Neutrophil (primary cell): ENCODE results near the gene POLA1.
"Not testable (repeated sequence)": the region's sequence is repeated elsewhere in the genome, so short reads cannot be mapped to it uniquely, and the experiment has no call there.

Experiments used
- H3K27ac ChIP-seq: fragments of 200-600 bp; sonication (generic); 2 replicates; pipeline ENCODE4 v1.5.1; 2016; ENCODE audit warnings: mild to moderate bottlenecking, moderate library complexity
- H3K27me3 ChIP-seq: fragments of 200-600 bp; sonication (generic); 2 replicates; pipeline ENCODE4 v1.6.0; 2016; ENCODE audit warnings: mild to moderate bottlenecking
- H3K36me3 ChIP-seq: fragments of 200-600 bp; sonication (generic); 2 replicates; pipeline ENCODE4 v1.5.1; 2017
- H3K4me1 ChIP-seq, 2 experiments: fragments of 200-600 bp in 1 of 2; sonication (generic) in 1 of 2; 1 replicate in 1 of 2; 2 replicates in 1 of 2; pipeline versions ENCODE4 v1.5.1 to v1.6.1; 2013 to 2016; ENCODE audit warnings: low read depth in 1 of 2, low read length in 1 of 2, mild to moderate bottlenecking in 1 of 2, moderate library complexity in 1 of 2; ENCODE audit not compliant: control insufficient read depth in 1 of 2, insufficient read depth in 1 of 2
- H3K4me3 ChIP-seq, 2 experiments: fragments of 200-600 bp in 1 of 2; sonication (generic) in 1 of 2; 1 replicate in 1 of 2; 2 replicates in 1 of 2; pipeline ENCODE4 v1.5.1; 2013 to 2016; ENCODE audit warnings: low read depth in 1 of 2, low read length in 1 of 2, mild to moderate bottlenecking in 1 of 2, moderate library complexity in 1 of 2
- H3K9me3 ChIP-seq: fragments of 200-600 bp; sonication (generic); 2 replicates; pipeline ENCODE4 v1.5.1; 2016
- CTCF ChIP-seq: fragments of 200-600 bp; sonication (generic); IDR thresholded peaks from 2 replicates; pipeline ENCODE4 v1.5.1; 2016; ENCODE audit warnings: antibody characterized with exemption

Gene POLA1

DNA sequence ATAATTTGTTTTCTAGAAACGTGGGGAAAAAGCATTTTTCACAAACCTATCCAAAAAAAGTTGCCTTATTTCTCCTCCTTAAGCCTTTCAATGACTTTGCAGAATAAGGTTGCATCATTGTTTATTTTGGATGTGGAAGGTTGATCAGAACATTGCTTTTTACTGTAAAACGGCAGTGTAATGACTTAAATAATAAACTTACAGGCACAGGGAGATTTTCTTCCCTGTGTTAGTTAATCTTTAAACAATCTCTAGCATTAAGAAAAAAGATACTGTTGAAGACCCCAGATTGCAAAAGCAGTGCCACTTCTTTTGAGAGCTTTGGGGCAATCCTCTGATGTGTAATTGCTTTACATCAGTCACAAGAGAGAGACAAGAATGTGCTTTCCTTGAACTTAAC lies 168.6 kb downstream of the POLA1 start:
- no peaks in the 10 kb centered on the region for H3K27me3 ChIP-seq
- H3K9me3 ChIP-seq = no peaks in the 10 kb centered on the region
- no peaks in the 10 kb centered on the region for H3K36me3 ChIP-seq
- H3K4me3 ChIP-seq = no peak overlapping the region
- no peak overlapping the region for H3K27ac ChIP-seq
- H3K4me1 ChIP-seq = no peaks in the 10 kb centered on the region
- no peak for TF ChIP-seq CTCF

- not testable (repeated sequence) for H3K4me3 ChIP-seq, H3K27me3 ChIP-seq, H3K27ac ChIP-seq, H3K9me3 ChIP-seq, H3K4me1 ChIP-seq, H3K36me3 ChIP-seq
Measured at GRCh38 chrX:24863779-24864178, 170.1 kb downstream of the POLA1 start.

DNA sequence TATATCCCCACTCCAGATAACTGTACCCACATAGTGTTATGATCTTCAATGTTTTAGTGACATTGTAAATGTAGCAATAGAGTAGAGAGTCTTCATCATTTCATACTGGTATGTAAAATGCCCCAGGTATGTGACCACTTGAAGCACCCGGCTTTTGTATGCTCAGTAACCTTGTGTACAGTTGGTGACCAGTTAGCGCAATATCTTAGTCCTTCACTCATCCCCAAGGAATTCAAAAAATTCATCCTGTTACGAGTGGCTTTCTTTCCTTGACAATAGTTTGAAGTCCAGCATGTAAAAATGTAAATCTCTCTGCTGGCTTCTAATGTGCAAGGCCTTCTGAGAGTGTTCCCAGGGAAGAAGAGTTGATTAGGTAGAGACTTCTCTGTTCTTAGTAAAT lies 176.4 kb downstream of the POLA1 start:
- no peaks in the 10 kb centered on the region for H3K9me3 ChIP-seq
- H3K36me3 ChIP-seq = no peaks in the 10 kb centered on the region
- no peak overlapping the region for H3K27ac ChIP-seq
- no peak for TF ChIP-seq CTCF
- H3K27me3 ChIP-seq = no peaks in the 10 kb centered on the region
- no peaks in the 10 kb centered on the region for H3K4me1 ChIP-seq
- no peak overlapping the region for H3K4me3 ChIP-seq

DNA sequence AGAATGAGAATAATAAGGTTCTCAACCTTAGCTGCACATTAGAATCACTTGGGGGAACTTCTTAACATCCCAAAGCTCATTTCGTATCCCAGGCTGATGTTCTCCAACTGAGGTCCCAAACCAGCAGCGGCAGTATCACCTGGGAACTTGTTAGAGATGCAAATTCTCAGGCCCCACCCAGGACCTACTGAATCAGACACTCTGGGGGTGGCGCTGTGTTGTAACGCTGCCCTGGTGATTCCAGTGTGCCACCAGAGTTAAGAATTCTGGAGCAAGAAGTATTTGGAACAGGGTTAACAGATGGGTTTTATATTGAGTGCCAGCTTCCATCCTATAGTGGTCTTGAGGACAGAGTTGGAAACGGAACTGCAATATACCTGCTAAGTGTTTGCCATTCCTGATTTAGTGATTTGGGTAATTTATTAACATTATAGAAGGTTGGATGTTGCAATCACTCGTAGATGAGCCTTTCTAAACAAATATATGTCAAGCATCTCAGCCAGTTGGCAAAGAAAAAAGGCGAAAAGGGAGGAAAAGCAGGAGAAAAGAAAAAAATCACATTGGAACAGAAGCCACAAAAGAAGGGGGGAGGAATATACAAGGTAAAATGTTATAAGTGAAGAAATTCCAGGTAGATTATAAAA lies 181.0 kb downstream of the POLA1 start:
- H3K36me3 ChIP-seq = no peaks in the 10 kb centered on the region
- H3K27ac ChIP-seq = no peak overlapping the region
- H3K27me3 ChIP-seq = no peaks in the 10 kb centered on the region
- TF ChIP-seq CTCF = no peak
- no peaks in the 10 kb centered on the region for H3K4me1 ChIP-seq
- H3K9me3 ChIP-seq = no peaks in the 10 kb centered on the region
- H3K4me3 ChIP-seq = no peak overlapping the region

DNA sequence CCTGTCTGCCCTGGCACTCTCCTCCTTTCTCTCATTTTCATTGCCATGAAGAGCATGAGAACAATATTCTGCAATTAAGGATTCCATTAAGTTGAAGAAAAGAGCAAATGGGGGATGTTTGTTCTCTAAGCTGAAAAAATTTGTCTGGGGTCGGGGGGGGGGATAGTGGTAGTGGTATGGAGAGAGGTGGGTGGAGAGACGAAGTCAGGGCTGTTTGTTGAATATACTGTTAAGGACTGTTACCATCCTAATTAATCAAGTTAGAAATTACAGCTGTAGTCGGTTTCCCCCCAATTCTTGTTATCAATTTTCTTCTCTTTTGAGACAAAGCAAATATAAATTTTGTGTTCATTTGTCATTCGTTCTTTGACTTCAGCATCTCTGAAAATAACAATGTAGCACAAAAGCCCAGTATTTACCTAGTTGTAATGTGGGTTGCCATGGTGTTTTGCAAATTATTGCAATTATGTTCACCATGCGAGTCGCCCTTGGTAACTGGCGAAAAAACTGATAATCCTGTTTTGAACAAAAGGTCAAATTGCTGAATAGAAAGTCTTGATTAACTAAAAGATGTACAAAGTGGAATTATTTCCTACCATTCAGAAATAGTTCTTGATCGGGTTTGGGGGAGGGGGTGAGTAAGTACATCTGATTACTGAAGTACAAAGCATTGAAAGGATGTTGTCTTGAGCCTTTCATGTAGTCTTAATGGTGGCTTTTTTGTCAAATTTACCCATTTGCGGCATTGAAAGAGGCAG lies 183.0 kb downstream of the POLA1 start:
- no peaks in the 10 kb centered on the region for H3K4me1 ChIP-seq
- H3K36me3 ChIP-seq = no peaks in the 10 kb centered on the region
- TF ChIP-seq CTCF = no peak
- no peaks in the 10 kb centered on the region for H3K27me3 ChIP-seq
- H3K4me3 ChIP-seq = no peak overlapping the region
- no peak overlapping the region for H3K27ac ChIP-seq
- H3K9me3 ChIP-seq = no peaks in the 10 kb centered on the region

GRCh38 chrX:24877288-24877664 lies 183.6 kb downstream of the POLA1 start:
- Histone ChIP-seq H3K4me3 (no peak overlapping the region), H3K27me3 (no peaks in the 10 kb centered on the region), H3K36me3 (no peaks in the 10 kb centered on the region), H3K4me1 (no peaks in the 10 kb centered on the region), H3K27ac (no peak overlapping the region), H3K9me3 (no peaks in the 10 kb centered on the region)
- TF ChIP-seq CTCF = no peak
